ENCODE measurements around the gene FARS2. TPM values are rescaled to one million over a fixed set of nuclear protein-coding genes. Genes with fewer than 3 reads are reported as not detected.

FARS2 gene
- total and polyA plus RNA-seq, 9 of the 15 experiments (the other 6 are each of a cell fraction or from before 2014, with no cell fraction given): 16.5 to 62.2 (median 27.0) TPM

- TF ChIP-seq ZNF143 (CRISPR knock-in tag; IDR thresholded peaks at IDR 0.05) (no peak), RBM15 (IDR thresholded peaks at IDR 0.05; ENCODE audit: insufficient read depth, low read length) (no peak), FOXK1 (CRISPR knock-in tag; IDR thresholded peaks at IDR 0.05; ENCODE audit: borderline replicate concordance) (no peak), FOXA3 (CRISPR knock-in tag; conservative IDR thresholded peaks at IDR 0.05 in 1 of 2, IDR thresholded peaks at IDR 0.05 in 1 of 2) (no peak), RBM39 (optimal IDR thresholded peaks at IDR 0.05; ENCODE audit: low read depth, low read length) (no peak), ZNF699 (CRISPR knock-in tag; IDR thresholded peaks at IDR 0.05; ENCODE audit: insufficient replicate concordance) (no peak), CREB5 (CRISPR knock-in tag; IDR thresholded peaks at IDR 0.05) (no peak), ARID1B (IDR thresholded peaks at IDR 0.05) (peak; percentile 44), ZNF274 (IDR thresholded peaks at IDR 0.05; ENCODE audit: borderline replicate concordance, low read depth, low read length) (no peak), SAP30 (IDR thresholded peaks at IDR 0.05; ENCODE audit: borderline replicate concordance, insufficient read depth, low read depth, low read length, poor library complexity, severe bottlenecking) (no peak), TFAM (CRISPR knock-in tag; conservative IDR thresholded peaks at IDR 0.05) (no peak), ZNF57 (CRISPR knock-in tag; IDR thresholded peaks at IDR 0.05) (no peak), CTBP1 (IDR thresholded peaks at IDR 0.05; ENCODE audit: borderline replicate concordance) (no peak), LCOR (CRISPR knock-in tag; IDR thresholded peaks at IDR 0.05) (no peak), ZNF146 (CRISPR knock-in tag; IDR thresholded peaks at IDR 0.05; ENCODE audit: unreplicated experiment) (no peak), POLR2A (conservative IDR thresholded peaks at IDR 0.05) (no peak), POLR3A (IDR thresholded peaks at IDR 0.05; ENCODE audit: borderline replicate concordance, extremely low read depth, insufficient read depth, insufficient read length) (no peak), E2F4 (CRISPR knock-in tag; IDR thresholded peaks at IDR 0.05; ENCODE audit: low read depth) (no peak), MAX (CRISPR knock-in tag; IDR thresholded peaks at IDR 0.05) (peak; percentile 18; the same call in 1 of the 2 replicates), ZNF644 (tag; IDR thresholded peaks at IDR 0.05; ENCODE audit: low read depth) (no peak), CBFA2T2 (conservative IDR thresholded peaks at IDR 0.05) (peak; percentile 65), LEF1 (IDR thresholded peaks at IDR 0.05) (no peak)
- TF ChIP-seq, protein P1, sequence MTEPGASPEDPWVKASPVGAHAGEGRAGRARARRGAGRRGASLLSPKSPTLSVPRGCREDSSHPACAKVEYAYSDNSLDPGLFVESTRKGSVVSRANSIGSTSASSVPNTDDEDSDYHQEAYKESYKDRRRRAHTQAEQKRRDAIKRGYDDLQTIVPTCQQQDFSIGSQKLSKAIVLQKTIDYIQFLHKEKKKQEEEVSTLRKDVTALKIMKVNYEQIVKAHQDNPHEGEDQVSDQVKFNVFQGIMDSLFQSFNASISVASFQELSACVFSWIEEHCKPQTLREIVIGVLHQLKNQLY (CRISPR knock-in tag; conservative IDR thresholded peaks at IDR 0.05): no peak
- TF ChIP-seq, protein P2, sequence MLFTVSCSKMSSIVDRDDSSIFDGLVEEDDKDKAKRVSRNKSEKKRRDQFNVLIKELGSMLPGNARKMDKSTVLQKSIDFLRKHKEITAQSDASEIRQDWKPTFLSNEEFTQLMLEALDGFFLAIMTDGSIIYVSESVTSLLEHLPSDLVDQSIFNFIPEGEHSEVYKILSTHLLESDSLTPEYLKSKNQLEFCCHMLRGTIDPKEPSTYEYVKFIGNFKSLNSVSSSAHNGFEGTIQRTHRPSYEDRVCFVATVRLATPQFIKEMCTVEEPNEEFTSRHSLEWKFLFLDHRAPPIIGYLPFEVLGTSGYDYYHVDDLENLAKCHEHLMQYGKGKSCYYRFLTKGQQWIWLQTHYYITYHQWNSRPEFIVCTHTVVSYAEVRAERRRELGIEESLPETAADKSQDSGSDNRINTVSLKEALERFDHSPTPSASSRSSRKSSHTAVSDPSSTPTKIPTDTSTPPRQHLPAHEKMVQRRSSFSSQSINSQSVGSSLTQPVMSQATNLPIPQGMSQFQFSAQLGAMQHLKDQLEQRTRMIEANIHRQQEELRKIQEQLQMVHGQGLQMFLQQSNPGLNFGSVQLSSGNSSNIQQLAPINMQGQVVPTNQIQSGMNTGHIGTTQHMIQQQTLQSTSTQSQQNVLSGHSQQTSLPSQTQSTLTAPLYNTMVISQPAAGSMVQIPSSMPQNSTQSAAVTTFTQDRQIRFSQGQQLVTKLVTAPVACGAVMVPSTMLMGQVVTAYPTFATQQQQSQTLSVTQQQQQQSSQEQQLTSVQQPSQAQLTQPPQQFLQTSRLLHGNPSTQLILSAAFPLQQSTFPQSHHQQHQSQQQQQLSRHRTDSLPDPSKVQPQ (CRISPR knock-in tag; IDR thresholded peaks at IDR 0.05; ENCODE audit: borderline replicate concordance): no peak
These were observed 20.9 kb downstream of the FARS2 start (continued) for GRCh38 chr6:5282191-5282623.
